Nephron progenitor cell (in vitro differentiated cells): ENCODE results near the gene TMEM115.
A peak's percentile ranks its signal among the peaks of the same experiment; 100 is the strongest.

Experiments used
- DNase-seq: peaks from one replicate; pipeline ENCODE4 v3.0.0; 2021
- H3K27ac Mint-ChIP-seq: 2 replicates; pipeline ENCODE4 v1.8.0; 2021; ENCODE audit warnings: mild to moderate bottlenecking, moderate library complexity, mixed read lengths
- H3K27me3 Mint-ChIP-seq: 2 replicates; pipeline ENCODE4 v1.8.0; 2021; ENCODE audit warnings: mild to moderate bottlenecking, low read depth, mixed read lengths; ENCODE audit not compliant: poor library complexity
- H3K36me3 Mint-ChIP-seq: 2 replicates; pipeline ENCODE4 v1.8.0; 2021; ENCODE audit warnings: low read depth, mixed read lengths
- H3K4me1 Mint-ChIP-seq: 2 replicates; pipeline ENCODE4 v1.8.0; 2021; ENCODE audit warnings: mixed read lengths
- H3K4me3 Mint-ChIP-seq: 2 replicates; pipeline ENCODE4 v1.8.0; 2021; ENCODE audit warnings: mild to moderate bottlenecking, moderate library complexity, mixed read lengths
- H3K9me3 Mint-ChIP-seq: 2 replicates; pipeline ENCODE4 v1.8.0; 2021; ENCODE audit warnings: mild to moderate bottlenecking, moderate library complexity, mixed read lengths
- TF ChIP-seq, protein P1 (sequence below): fragments of 200-600 bp; sonication (generic); IDR thresholded peaks from 2 replicates; pipeline ENCODE4 v1.5.0; 2021; ENCODE audit warnings: antibody characterized with exemption

Gene TMEM115

DNA sequence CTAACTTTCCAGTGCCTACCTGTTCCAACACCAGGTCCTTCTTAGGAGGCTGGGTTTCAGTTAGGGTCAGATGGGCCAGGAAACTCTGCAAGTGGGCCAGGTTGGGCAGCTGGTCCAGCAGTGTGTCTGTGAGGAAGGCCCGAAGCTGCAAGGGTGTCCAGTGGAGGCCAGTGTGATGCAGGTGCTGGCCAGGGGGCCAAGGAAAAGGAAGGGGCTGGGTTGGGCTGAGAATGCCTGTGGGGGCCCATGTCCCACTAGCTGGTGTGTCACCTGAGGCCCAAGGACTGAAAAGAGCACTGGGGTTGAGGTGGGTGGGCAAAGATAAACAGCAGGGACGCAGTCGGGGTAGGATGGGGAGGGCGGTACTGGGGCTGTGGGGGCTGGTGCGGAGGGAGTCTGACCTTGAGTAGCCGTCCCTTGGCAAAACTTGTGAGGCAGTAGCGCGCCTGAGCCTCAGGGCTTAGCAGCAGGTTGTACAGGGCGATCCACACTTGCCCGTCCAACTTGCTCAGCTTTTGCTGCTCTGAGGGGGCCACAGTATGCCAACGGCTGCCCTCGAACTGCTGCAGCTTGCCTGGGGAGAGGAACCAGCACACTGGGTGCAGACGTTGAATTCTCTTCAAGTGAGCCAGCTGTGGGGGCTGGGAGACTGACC lies 17.2 kb downstream of the TMEM115 start:
- H3K9me3 Mint-ChIP-seq, result peaks cover 4% of the 10 kb centered on the region
- H3K27me3 Mint-ChIP-seq, result peaks cover 92% of the 10 kb centered on the region
- TF ChIP-seq, protein P1, sequence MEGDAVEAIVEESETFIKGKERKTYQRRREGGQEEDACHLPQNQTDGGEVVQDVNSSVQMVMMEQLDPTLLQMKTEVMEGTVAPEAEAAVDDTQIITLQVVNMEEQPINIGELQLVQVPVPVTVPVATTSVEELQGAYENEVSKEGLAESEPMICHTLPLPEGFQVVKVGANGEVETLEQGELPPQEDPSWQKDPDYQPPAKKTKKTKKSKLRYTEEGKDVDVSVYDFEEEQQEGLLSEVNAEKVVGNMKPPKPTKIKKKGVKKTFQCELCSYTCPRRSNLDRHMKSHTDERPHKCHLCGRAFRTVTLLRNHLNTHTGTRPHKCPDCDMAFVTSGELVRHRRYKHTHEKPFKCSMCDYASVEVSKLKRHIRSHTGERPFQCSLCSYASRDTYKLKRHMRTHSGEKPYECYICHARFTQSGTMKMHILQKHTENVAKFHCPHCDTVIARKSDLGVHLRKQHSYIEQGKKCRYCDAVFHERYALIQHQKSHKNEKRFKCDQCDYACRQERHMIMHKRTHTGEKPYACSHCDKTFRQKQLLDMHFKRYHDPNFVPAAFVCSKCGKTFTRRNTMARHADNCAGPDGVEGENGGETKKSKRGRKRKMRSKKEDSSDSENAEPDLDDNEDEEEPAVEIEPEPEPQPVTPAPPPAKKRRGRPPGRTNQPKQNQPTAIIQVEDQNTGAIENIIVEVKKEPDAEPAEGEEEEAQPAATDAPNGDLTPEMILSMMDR, result no peak
- no peaks in the 10 kb centered on the region for H3K36me3 Mint-ChIP-seq
- no peak for DNase-seq
- H3K4me3 Mint-ChIP-seq, result no peak overlapping the region
- no peak overlapping the region for H3K27ac Mint-ChIP-seq
- peaks cover 29% of the 10 kb centered on the region for H3K4me1 Mint-ChIP-seq

DNA sequence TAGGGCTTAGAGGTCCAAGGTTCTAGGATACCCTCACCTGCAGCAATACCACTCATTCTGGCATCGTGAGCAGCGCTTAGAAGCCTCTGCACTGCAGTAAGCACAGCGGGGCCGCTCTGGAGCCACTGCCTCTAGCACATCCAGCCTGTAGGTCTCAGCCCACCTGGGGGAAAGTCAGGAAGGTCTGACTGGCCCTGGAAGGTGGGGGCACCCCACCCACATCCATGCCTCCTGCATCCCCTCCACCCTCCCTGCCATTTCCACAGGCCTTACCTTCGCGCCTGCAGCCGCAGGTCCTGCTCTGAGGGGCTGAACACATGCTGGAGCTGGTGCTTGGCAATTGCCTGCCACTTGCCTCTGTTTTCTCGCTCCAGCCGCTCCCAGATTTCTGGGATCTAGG lies 17.8 kb downstream of the TMEM115 start:
- Mint-ChIP-seq H3K4me1 (peaks cover 32% of the 10 kb centered on the region), H3K9me3 (peaks cover 4% of the 10 kb centered on the region), H3K36me3 (no peaks in the 10 kb centered on the region), H3K27me3 (peaks cover 89% of the 10 kb centered on the region), H3K27ac (no peak overlapping the region), H3K4me3 (no peak overlapping the region)
- TF ChIP-seq, protein P1, result no peak
- no peak for DNase-seq

DNA sequence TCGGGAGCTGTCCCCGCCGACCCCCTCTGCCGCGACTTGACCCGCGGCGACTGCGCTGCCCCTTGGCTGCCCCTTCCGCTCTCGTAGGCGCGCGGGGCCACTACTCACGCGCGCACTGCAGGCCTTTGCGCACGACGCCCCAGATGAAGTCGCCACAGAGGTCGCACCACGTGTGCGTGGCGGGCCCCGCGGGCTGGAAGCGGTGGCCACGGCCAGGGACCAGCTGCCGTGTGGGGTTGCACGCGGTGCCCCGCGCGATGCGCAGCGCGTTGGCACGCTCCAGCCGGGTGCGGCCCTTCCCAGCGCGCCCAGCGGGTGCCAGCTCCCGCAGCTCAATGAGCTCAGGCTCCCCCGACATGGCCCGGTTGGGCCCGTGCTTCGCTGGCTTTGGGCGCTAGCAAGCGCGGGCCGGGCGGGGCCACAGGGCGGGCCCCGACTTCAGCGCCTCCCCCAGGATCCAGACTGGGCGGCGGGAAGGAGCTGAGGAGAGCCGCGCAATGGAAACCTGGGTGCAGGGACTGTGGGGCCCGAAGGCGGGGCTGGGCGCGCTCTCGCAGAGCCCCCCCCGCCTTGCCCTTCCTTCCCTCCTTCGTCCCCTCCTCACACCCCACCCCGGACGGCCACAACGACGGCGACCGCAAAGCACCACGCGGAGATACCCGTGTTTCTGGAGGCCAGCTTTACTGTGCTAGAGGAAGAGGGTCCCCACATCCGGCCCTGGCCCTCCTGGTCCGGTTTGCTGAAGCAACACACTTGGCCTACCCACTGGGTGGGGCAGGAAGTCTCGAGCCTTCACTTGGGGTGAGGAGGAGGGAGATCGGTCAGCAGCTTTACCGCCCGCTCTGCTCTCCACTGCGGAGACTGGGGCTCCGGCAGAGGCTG lies 18.6 kb downstream of the TMEM115 start, which contains the start of gene RASSF1:
RASSF1 (minus strand) TSS at position 389 of the 882 bp plus-strand sequence; CDS start at position 358, 31 bp downstream.
- Mint-ChIP-seq H3K27ac (no peak within 1 kb of the TSS), H3K27me3 (peaks cover 80% of the 10 kb centered on the region), H3K4me1 (peaks cover 36% of the 10 kb centered on the region), H3K36me3 (no peaks in the 10 kb centered on the region), H3K9me3 (peaks cover 4% of the 10 kb centered on the region), H3K4me3 (peak within 1 kb of the TSS; percentile 61)
- no peak for DNase-seq
- TF ChIP-seq, protein P1, result no peak

DNA sequence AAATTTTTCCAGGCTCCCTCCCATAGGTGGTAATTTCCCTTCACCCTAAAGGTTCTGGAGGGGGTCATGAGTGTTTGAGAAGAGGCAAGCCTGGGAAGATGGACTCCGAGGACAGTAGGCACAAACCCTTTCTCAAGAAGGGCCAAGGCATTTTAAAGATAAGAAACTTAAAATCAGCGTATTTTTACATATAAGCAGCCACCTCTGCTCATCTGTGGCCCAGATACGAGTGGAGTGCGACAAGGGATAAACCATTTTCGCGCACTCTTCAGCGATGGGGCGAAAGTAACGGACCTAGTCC lies 19.2 kb downstream of the TMEM115 start:
- Mint-ChIP-seq H3K4me1 (peaks cover 41% of the 10 kb centered on the region), H3K27me3 (peaks cover 74% of the 10 kb centered on the region), H3K4me3 (peak overlapping the region; percentile 25), H3K36me3 (no peaks in the 10 kb centered on the region), H3K9me3 (peaks cover 4% of the 10 kb centered on the region), H3K27ac (no peak overlapping the region)
- TF ChIP-seq, protein P1, result no peak
- no peak for DNase-seq

DNA sequence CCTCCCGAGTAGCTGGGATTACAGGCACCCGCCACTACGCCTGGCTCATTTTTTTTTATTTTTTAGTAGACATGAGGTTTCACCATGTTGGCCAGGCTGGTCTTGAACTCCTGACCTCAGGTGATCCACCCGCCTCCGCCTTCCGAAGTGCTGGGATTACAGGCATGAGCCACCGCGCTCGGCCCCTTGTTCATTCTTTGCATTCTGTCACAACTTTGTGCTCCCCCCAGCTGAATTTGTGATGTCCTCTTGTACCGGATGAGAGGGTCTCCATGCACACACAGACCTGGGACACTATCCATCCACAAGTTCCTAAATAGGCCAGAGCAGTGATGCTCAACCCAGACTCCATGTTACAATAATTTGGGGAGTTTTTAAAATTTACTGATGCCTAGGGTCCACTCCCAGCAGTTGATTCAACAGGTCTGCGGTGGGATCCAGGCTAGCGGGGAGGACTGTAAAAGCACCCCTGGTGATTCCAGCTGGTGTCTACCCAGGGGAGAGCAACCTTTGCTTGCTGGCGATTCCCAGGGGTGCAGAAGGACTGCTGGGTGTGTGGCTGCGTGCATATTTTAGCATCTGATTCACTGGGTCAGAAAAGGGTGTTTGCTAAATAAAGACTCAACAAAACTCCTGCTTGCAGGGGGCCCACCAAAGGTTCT lies 19.7 kb downstream of the TMEM115 start:
- Mint-ChIP-seq H3K36me3 (no peaks in the 10 kb centered on the region), H3K27me3 (peaks cover 69% of the 10 kb centered on the region), H3K4me1 (peaks cover 43% of the 10 kb centered on the region), H3K4me3 (peak overlapping the region; percentile 61), H3K27ac (no peak overlapping the region), H3K9me3 (peaks cover 4% of the 10 kb centered on the region)
- TF ChIP-seq, protein P1, result no peak
- no peak for DNase-seq
